Prostate gland (tissue), 2 donors: ENCODE measurements around the gene ICAM4.

Experiments used
- CTCF ChIP-seq, 4 experiments: fragments of 200-600 bp in 2 of 4; fragments of 450-650 bp in 2 of 4; sonication (generic) in 2 of 4; IDR thresholded peaks; 1 replicate in 3 of 4; 2 replicates in 1 of 4; pipeline ENCODE4 v1.5.1; 2016 to 2019; ENCODE audit warnings: antibody characterized with exemption in 4 of 4, mild to moderate bottlenecking in 2 of 4, moderate library complexity in 2 of 4
- POLR2A ChIP-seq: fragments of 450-650 bp; IDR thresholded peaks from one replicate; pipeline ENCODE4 v1.6.1; 2016; ENCODE audit warnings: antibody characterized with exemption, mild to moderate bottlenecking
- POLR2AphosphoS5 ChIP-seq: sonication (generic); formaldehyde crosslinking; IDR thresholded peaks from one replicate; pipeline ENCODE4 v1.6.1; 2017; ENCODE audit warnings: antibody characterized with exemption

GRCh38 chr19:10329555-10329954, 42.8 kb downstream of the ICAM4 start:
- TF ChIP-seq CTCF (IDR thresholded peaks at IDR 0.05) (no peak), POLR2A (no peak), POLR2AphosphoS5 (no peak)
